ENCODE data around the gene NFIL3. TPM values are rescaled to one million over a fixed set of nuclear protein-coding genes. Genes with fewer than 3 reads are reported as not detected.
A peak's percentile ranks its signal among the peaks of the same experiment; 100 is the strongest.
"Not testable (repeated sequence)": the region's sequence is repeated elsewhere in the genome, so short reads cannot be mapped to it uniquely, and the experiment has no call there.

NFIL3 gene
- polyA plus RNA-seq, 6 donors from 2014 or later: 0.91 to 4.4 (median 2.2) TPM

- peaks cover 7 to 14% (median 9%) of the 10 kb centered on the region in 3 donors for H3K27me3 Mint-ChIP-seq
- ATAC-seq (ENCODE audit: low read depth in 2 of 2) (no peak), DNase-seq (no peak)
- H3K9me3 Mint-ChIP-seq: peaks cover 0 to 1% (median 0%) of the 10 kb centered on the region in 7 donors
- no peaks in the 10 kb centered on the region for H3K36me3 Mint-ChIP-seq
- peak overlapping the region in 2 of 6 donors; percentile 10 to 49 for H3K27ac Mint-ChIP-seq
- H3K4me1 Mint-ChIP-seq: peaks cover 9 to 13% (median 10%) of the 10 kb centered on the region in 3 donors
- H3K4me3 Mint-ChIP-seq: no peak overlapping the region
These were observed 19.7 kb downstream of the NFIL3 start for GRCh38 chr9:91403665-91404543.

- H3K27me3 Mint-ChIP-seq: peaks cover 9 to 15% (median 14%) of the 10 kb centered on the region in 3 donors
- H3K9me3 Mint-ChIP-seq: peaks cover 0 to 1% (median 0%) of the 10 kb centered on the region in 7 donors
These were observed 24.7 kb downstream of the NFIL3 start for GRCh38 chr9:91398926-91399325.

GRCh38 chr9:91395553-91396471, 27.8 kb downstream of the NFIL3 start:
- ATAC-seq (ENCODE audit: low read depth in 2 of 2): no peak
- Mint-ChIP-seq H3K27me3 (peaks cover 0 to 8% (median 0%) of the 10 kb centered on the region in 3 donors), H3K36me3 (peaks cover 0 to 5% of the 10 kb centered on the region in 2 donors), H3K27ac (no peak overlapping the region), H3K9me3 (no peaks in the 10 kb centered on the region), H3K4me1 (no peaks in the 10 kb centered on the region), H3K4me3 (no peak overlapping the region)
- no peak for DNase-seq

More at GRCh38 chr9:91398926-91399325, 24.7 kb downstream of the NFIL3 start:
- H3K4me3 Mint-ChIP-seq: no peak overlapping the region
- no peaks in the 10 kb centered on the region for H3K36me3 Mint-ChIP-seq
- ATAC-seq (ENCODE audit: low read depth in 2 of 2): no peak
- H3K27ac Mint-ChIP-seq: no peak overlapping the region
- H3K4me1 Mint-ChIP-seq: peaks cover 6 to 9% (median 8%) of the 10 kb centered on the region in 3 donors
- no peak for DNase-seq

GRCh38 chr9:91395106-91395552, 28.5 kb downstream of the NFIL3 start:
- peaks cover 0 to 8% (median 0%) of the 10 kb centered on the region in 3 donors for H3K27me3 Mint-ChIP-seq
- peak overlapping the region in 1 of 6 donors; percentile 1 for H3K27ac Mint-ChIP-seq
- DNase-seq (no peak), ATAC-seq (ENCODE audit: low read depth in 2 of 2) (no peak)
- no peak overlapping the region for H3K4me3 Mint-ChIP-seq
- peaks cover 0 to 5% of the 10 kb centered on the region in 2 donors for H3K36me3 Mint-ChIP-seq
- H3K4me1 Mint-ChIP-seq: no peaks in the 10 kb centered on the region
- H3K9me3 Mint-ChIP-seq: no peaks in the 10 kb centered on the region

DNA sequence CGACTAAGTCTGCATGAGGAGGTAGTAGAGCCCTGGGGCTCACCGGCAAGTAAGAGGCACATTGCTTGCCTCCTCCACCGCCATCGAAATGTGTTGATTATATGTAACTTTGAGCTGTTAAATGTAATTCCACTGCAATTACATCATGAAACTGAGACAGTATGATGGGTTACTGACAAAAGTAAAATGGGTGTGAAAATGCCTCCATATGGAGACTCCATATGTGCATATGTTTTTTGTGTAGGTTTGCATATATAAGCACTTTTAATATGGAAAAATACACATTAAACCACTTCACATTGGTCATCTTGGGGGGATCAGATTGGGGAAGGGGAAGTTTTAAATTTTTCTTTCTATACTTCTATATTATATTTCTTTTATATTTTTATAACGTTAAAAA, 29.8 kb downstream of the NFIL3 start:
- peaks cover 0 to 5% of the 10 kb centered on the region in 2 donors for H3K36me3 Mint-ChIP-seq
- no peak overlapping the region for H3K4me3 Mint-ChIP-seq
- H3K27me3 Mint-ChIP-seq: peaks cover 0 to 8% (median 0%) of the 10 kb centered on the region in 3 donors
- no peaks in the 10 kb centered on the region for H3K4me1 Mint-ChIP-seq
- DNase-seq (no peak), ATAC-seq (ENCODE audit: low read depth in 2 of 2) (no peak)
- no peak overlapping the region for H3K27ac Mint-ChIP-seq
- H3K9me3 Mint-ChIP-seq: no peaks in the 10 kb centered on the region

GRCh38 chr9:91392435-91392834, 31.2 kb downstream of the NFIL3 start:
- H3K36me3 Mint-ChIP-seq: peaks cover 0 to 5% of the 10 kb centered on the region in 2 donors
- no peaks in the 10 kb centered on the region for H3K4me1 Mint-ChIP-seq
- ATAC-seq (ENCODE audit: low read depth in 2 of 2) (no peak), DNase-seq (no peak)
- H3K27ac Mint-ChIP-seq: peak overlapping the region in 1 of 6 donors; percentile 3
- H3K9me3 Mint-ChIP-seq: no peaks in the 10 kb centered on the region
- no peak overlapping the region for H3K4me3 Mint-ChIP-seq
- H3K27me3 Mint-ChIP-seq: peaks cover 0 to 3% (median 0%) of the 10 kb centered on the region in 3 donors

DNA sequence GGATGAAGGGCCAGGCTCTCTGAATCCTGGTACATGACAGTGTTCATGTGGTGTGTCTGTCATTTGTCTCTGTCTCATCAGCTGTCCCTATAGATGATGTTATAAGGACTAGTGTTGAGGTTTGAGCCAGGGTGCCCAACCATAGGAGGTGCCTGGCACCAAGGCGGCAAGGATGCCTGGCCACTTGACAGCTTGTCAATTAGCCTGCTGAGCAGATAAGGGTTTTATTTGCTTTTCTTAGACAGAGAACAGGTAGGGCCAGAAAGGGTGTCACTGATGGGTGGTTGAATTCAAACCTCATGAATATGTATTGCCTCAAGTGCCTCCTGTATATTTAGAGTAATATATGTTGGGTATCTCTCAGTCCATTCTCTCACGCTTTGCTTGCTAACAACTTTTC, 31.8 kb downstream of the NFIL3 start:
- no peaks in the 10 kb centered on the region for H3K9me3 Mint-ChIP-seq
- H3K27me3 Mint-ChIP-seq: peaks cover 0 to 3% (median 0%) of the 10 kb centered on the region in 3 donors
- no peak for DNase-seq
- H3K4me1 Mint-ChIP-seq: no peaks in the 10 kb centered on the region
- no peak for ATAC-seq (ENCODE audit: low read depth in 2 of 2)
- no peak overlapping the region for H3K27ac Mint-ChIP-seq
- peaks cover 0 to 5% of the 10 kb centered on the region in 2 donors for H3K36me3 Mint-ChIP-seq
- no peak overlapping the region for H3K4me3 Mint-ChIP-seq

GRCh38 chr9:91391412-91391811, 32.2 kb downstream of the NFIL3 start:
- Mint-ChIP-seq H3K4me3 (no peak overlapping the region), H3K27ac (no peak overlapping the region), H3K36me3 (peaks cover 0 to 5% of the 10 kb centered on the region in 2 donors), H3K9me3 (no peaks in the 10 kb centered on the region), H3K4me1 (no peaks in the 10 kb centered on the region), H3K27me3 (peaks cover 0 to 3% (median 0%) of the 10 kb centered on the region in 3 donors)
- ATAC-seq (ENCODE audit: low read depth in 2 of 2): no peak
- DNase-seq: no peak

DNA sequence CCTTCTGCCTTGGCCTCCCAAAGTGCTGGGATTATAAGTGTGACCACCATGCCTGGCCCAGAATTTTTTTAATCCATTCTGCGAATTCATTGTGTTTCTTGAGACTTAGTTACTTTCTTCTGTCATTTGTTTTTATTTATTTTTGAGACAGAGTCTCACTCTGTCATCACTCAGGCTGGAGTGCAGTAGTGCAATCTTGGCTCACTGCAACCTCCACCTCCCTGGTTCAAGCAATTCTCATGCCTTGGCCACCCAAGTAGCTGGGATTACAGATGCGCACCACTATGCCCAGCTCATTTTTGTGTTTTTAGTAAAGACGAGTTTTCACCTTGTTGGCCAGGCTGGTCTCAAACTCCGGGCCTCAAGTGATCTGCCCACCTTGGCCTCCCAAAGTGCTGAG, 33.9 kb downstream of the NFIL3 start:
- not testable (repeated sequence) for DNase-seq; H3K9me3 Mint-ChIP-seq; H3K4me1 Mint-ChIP-seq; ATAC-seq (ENCODE audit: low read depth in 2 of 2); H3K36me3 Mint-ChIP-seq; H3K27ac Mint-ChIP-seq; H3K27me3 Mint-ChIP-seq
- peak overlapping the region in 1 of 8 donors; percentile 15 for H3K4me3 Mint-ChIP-seq

DNA sequence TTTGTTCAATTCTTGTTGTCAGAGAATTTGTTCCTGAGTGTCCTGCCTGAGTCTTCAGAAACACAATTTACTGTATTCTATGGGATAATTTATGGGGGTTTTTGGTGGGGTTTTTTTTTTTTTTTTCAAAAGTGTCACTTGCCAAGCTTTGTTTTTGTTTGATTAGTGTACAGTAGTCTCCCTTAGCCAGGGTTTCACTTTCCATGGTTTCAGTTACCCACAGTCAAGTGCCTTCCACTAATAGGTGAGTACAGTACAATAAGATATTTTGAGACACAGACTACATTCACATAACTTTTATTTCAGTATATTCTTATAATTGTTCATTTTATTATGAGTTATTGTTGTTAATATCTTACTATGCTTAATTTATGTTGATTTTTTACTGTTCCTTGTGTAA, 36.9 kb downstream of the NFIL3 start:
- no peak overlapping the region for H3K4me3 Mint-ChIP-seq
- DNase-seq (no peak), ATAC-seq (ENCODE audit: low read depth in 2 of 2) (no peak)
- H3K36me3 Mint-ChIP-seq: no peaks in the 10 kb centered on the region
- H3K9me3 Mint-ChIP-seq: peaks cover 0 to 2% (median 0%) of the 10 kb centered on the region in 7 donors
- H3K27ac Mint-ChIP-seq: no peak overlapping the region
- H3K4me1 Mint-ChIP-seq: no peaks in the 10 kb centered on the region
- H3K27me3 Mint-ChIP-seq: peaks cover 6 to 10% (median 8%) of the 10 kb centered on the region in 3 donors

DNA sequence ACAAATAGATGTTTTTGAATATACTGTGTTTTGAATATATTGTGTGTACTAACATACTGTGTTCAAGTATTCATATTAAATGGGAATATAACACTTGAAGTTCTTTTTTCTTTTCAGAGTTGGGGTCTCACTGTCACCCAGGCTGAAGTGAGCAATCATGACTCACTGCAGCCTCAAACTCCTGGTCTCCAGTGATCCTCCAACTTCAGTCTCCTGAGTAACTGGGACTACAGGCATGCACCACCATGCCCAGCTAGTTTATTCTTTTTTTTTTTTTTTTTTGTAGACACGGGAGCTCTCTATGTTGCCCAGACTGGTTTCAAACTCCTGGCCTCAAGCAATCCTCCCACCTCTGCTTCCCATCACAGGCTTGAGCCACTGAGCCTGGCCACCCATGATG, 38.7 kb downstream of the NFIL3 start:
- ATAC-seq (ENCODE audit: low read depth in 2 of 2): no peak
- Mint-ChIP-seq H3K27me3 (peaks cover 9 to 15% (median 14%) of the 10 kb centered on the region in 3 donors), H3K27ac (no peak overlapping the region), H3K4me1 (no peaks in the 10 kb centered on the region), H3K36me3 (no peaks in the 10 kb centered on the region), H3K4me3 (no peak overlapping the region), H3K9me3 (peaks cover 0 to 2% (median 0%) of the 10 kb centered on the region in 7 donors)
- DNase-seq: no peak

GRCh38 chr9:91383577-91383976, 40.1 kb downstream of the NFIL3 start:
- ATAC-seq (ENCODE audit: low read depth in 2 of 2): no peak
- no peak for DNase-seq
- H3K9me3 Mint-ChIP-seq: peaks cover 0 to 2% (median 0%) of the 10 kb centered on the region in 7 donors
- H3K27ac Mint-ChIP-seq: no peak overlapping the region
- no peak overlapping the region for H3K4me3 Mint-ChIP-seq
- H3K27me3 Mint-ChIP-seq: peaks cover 9 to 22% (median 21%) of the 10 kb centered on the region in 3 donors
- no peaks in the 10 kb centered on the region for H3K4me1 Mint-ChIP-seq
- H3K36me3 Mint-ChIP-seq: no peaks in the 10 kb centered on the region

GRCh38 chr9:91382298-91382697, 41.3 kb downstream of the NFIL3 start:
- Mint-ChIP-seq H3K27me3 (peaks cover 9 to 25% (median 21%) of the 10 kb centered on the region in 3 donors), H3K27ac (no peak overlapping the region)
- DNase-seq: no peak

More at GRCh38 chr9:91382298-91382697, 41.3 kb downstream of the NFIL3 start:
- Mint-ChIP-seq H3K4me1 (no peaks in the 10 kb centered on the region), H3K9me3 (peaks cover 0 to 6% (median 3%) of the 10 kb centered on the region in 7 donors), H3K36me3 (peaks cover 5 to 8% of the 10 kb centered on the region in 2 donors), H3K4me3 (no peak overlapping the region)
- no peak for ATAC-seq (ENCODE audit: low read depth in 2 of 2)

Data from naive B cell (primary cell).